Cardiac muscle cell (in vitro differentiated cells and primary cell): ENCODE measurements around the gene SIL1. TPM values are rescaled to one million over a fixed set of nuclear protein-coding genes. Genes with fewer than 3 reads are reported as not detected.

Source experiments
- DNase-seq, 2 donors: peaks; one replicate each; pipeline versions ENCODE4 v3.0.0 to v3.0.0-alpha.2; 2010 to 2017; ENCODE audit warnings: low read depth in 1 of 2, low spot score in 1 of 2
- H3K27ac ChIP-seq: fragments of 200-600 bp; sonication (generic); 2 replicates; pipeline ENCODE4 v1.5.1; 2016
- H3K27me3 ChIP-seq: fragments of 200-600 bp; sonication (generic); 2 replicates; pipeline ENCODE4 v1.6.0; 2016; ENCODE audit warnings: control low read depth
- H3K36me3 ChIP-seq: fragments of 200-600 bp; sonication (generic); 2 replicates; pipeline ENCODE4 v1.5.1; 2016; ENCODE audit warnings: control low read depth
- H3K4me1 ChIP-seq: fragments of 200-600 bp; sonication (generic); 2 replicates; pipeline ENCODE4 v1.8.1; 2017; ENCODE audit warnings: low read depth, mild to moderate bottlenecking, mixed run types
- H3K4me3 ChIP-seq: fragments of 200-600 bp; sonication (generic); 2 replicates; pipeline ENCODE4 v1.5.1; 2016; ENCODE audit warnings: mild to moderate bottlenecking
- H3K9me3 ChIP-seq: fragments of 200-600 bp; sonication (generic); 2 replicates; pipeline ENCODE4 v1.5.1; 2017; ENCODE audit warnings: low read depth, mild to moderate bottlenecking, control low read depth
- CTCF ChIP-seq: IDR thresholded peaks from 2 replicates; pipeline ENCODE4 v1.5.1; 2012; ENCODE audit warnings: low read depth, mild to moderate bottlenecking, low read length
- polyA plus RNA-seq: library from polyadenylated mRNA; unstranded; fragments of >200 nt; fragmentation: Nextera tagmentation; extraction: Ambion mirVana; gene quantifications from 2 replicates; pipeline ENCODE4 v1.2.1, GENCODE V29; 2016
- total RNA-seq: library from RNA; depleted of rRNA; stranded (reverse); fragments of >200 nt; gene quantifications from 2 replicates; pipeline ENCODE4 v1.2.3, GENCODE V29; 2016

SIL1 gene
- total and polyA plus RNA-seq, 2 experiments from 2014 or later: 40.5 to 49.8 TPM

DNA sequence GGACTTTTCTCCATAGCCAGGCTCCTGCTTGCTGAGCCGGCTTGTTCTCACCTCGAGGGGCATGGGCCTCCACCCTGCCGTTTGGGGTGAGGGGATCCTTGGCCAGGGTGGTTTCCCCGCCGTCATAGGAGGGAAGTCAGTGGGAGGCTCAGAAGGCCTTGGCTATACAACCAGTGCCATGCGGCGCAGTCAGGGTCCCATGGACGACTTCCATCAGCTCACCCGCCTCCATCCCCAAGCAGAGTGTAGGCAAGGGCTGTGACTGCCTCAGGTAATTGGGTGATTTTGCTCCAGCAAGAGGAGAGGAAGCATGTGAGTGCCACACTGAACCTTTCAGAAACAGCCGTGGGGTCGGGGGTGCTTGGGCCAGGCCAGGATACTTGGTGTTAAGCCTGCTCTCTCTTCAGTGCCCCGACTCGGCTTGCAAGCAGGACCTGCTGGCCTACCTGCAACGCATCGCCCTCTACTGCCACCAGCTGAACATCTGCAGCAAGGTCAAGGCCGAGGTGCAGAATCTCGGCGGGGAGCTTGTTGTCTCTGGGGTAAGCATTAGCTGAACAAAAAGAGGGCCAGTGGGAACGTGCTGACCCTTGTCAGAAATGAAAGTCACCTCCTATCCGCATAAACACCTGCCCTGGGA is 265.9 kb downstream of the SIL1 start:
- Histone ChIP-seq H3K9me3 (no peaks in the 10 kb centered on the region), H3K4me3 (no peak overlapping the region), H3K4me1 (no peaks in the 10 kb centered on the region), H3K27ac (no peak overlapping the region), H3K36me3 (peaks cover 48% of the 10 kb centered on the region), H3K27me3 (no peaks in the 10 kb centered on the region)
- TF ChIP-seq CTCF: no peak
- DNase-seq: no peak

DNA sequence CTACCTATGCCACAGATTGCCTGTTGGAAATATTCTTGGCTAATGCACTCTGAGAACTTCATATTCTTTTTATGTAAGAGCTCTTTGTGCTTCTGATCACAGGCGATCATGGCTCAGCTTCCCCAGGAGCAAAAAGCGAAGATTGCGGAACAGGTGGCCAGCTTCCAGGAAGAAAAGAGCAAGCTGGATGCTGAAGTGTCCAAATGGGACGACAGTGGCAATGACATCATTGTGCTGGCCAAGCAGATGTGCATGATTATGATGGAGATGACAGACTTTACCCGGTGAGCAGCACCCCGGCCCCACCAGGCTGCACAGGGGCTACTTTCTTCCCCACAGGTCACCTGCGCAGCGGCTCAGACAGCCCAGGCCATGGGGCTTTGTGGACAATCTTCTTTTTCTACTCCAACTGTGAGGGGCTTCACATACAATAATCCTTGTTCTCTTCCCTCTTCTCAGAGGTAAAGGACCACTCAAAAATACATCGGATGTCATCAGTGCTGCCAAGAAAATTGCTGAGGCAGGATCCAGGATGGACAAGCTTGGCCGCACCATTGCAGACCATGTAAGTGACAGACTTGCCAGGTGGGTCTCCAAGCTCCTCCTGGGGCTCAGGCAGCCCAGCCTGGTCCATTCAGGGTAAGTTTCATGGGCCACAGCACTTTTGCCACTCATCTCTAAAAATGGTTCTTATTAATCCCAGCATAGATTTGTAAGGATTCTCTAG is 267.6 kb downstream of the SIL1 start:
- TF ChIP-seq CTCF: no peak
- no peak overlapping the region for H3K4me3 ChIP-seq
- DNase-seq: no peak
- peaks cover 51% of the 10 kb centered on the region for H3K36me3 ChIP-seq
- H3K9me3 ChIP-seq: no peaks in the 10 kb centered on the region
- H3K27ac ChIP-seq: no peak overlapping the region
- no peaks in the 10 kb centered on the region for H3K4me1 ChIP-seq
- no peaks in the 10 kb centered on the region for H3K27me3 ChIP-seq

GRCh38 chr5:138929571-138929955 is 268.6 kb downstream of the SIL1 start:
- TF ChIP-seq CTCF: no peak
- no peak for DNase-seq
- no peak overlapping the region for H3K4me3 ChIP-seq
- no peaks in the 10 kb centered on the region for H3K9me3 ChIP-seq
- no peaks in the 10 kb centered on the region for H3K27me3 ChIP-seq
- peaks cover 60% of the 10 kb centered on the region for H3K36me3 ChIP-seq
- no peak overlapping the region for H3K27ac ChIP-seq
- H3K4me1 ChIP-seq: no peaks in the 10 kb centered on the region

- Histone ChIP-seq H3K9me3 (no peaks in the 10 kb centered on the region), H3K36me3 (peaks cover 56% of the 10 kb centered on the region), H3K4me3 (no peak overlapping the region), H3K27me3 (no peaks in the 10 kb centered on the region), H3K4me1 (no peaks in the 10 kb centered on the region), H3K27ac (peak overlapping the region; percentile 39)
- DNase-seq: peak; percentile 33 to 39
- TF ChIP-seq CTCF: no peak
These were observed 270.2 kb downstream of the SIL1 start for GRCh38 chr5:138927979-138928378.

- H3K9me3 ChIP-seq: no peaks in the 10 kb centered on the region
- H3K4me1 ChIP-seq: no peaks in the 10 kb centered on the region
- no peak for DNase-seq
- H3K27ac ChIP-seq: no peak overlapping the region
- H3K36me3 ChIP-seq: peaks cover 52% of the 10 kb centered on the region
- TF ChIP-seq CTCF: no peak
- no peak overlapping the region for H3K4me3 ChIP-seq
- no peaks in the 10 kb centered on the region for H3K27me3 ChIP-seq
These were observed 270.6 kb downstream of the SIL1 start for GRCh38 chr5:138927544-138927943.
